ENCODE data around the gene SCGB1A1. TPM values are rescaled to one million over a fixed set of nuclear protein-coding genes. Genes with fewer than 3 reads are reported as not detected.

Gene SCGB1A1
- total RNA-seq, 2 experiments from 2014 or later: not detected

DNA sequence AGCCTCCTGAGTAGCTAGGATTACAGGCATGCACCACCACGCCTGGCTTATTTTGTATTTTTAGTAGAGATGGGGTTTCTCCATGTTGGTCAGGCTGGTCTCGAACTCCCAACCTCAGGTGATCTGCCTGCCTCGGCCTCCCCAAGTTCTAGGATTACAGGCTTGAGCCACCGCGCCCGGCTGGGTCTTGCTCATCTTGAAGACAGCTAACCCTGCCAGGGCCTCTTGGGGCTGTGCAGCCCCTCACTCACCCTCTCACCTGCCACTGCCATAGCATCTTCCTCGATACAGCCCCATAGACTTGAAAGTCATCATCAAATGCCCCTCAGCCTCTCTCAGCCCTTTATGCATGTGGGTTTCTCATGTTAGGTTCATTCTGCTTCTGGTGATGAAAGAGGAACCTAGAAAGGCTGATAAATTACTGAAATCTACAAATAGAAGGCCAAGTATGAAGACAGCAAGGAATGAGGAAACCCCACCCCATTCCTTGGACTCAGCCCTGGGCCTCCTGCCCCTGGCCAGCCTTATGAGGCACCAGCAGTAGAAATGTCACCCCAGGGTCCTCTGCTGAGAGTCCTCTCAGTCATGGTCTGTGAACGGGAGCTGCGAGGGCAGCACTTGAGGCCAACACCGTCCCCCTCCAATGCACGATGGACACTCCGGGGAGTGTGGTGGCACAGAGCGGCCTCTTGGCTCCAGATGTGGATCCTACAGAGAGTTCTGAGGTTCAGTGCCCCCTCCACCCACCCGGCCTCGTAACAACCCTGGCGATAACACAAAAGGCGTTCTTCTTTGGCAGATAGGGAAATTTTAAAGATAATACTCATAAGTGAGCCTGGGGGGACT is 24.8 kb downstream of the SCGB1A1 start:
- ChIA-PET POLR2A (no interaction called here), CTCF (ENCODE audit: unreplicated experiment) (no interaction called here)
- H3K36me3 ChIP-seq (ENCODE audit: insufficient read depth, low read length): no peaks in the 10 kb centered on the region
- H3K4me1 ChIP-seq (ENCODE audit: insufficient read depth, low read length, poor library complexity, severe bottlenecking): no peaks in the 10 kb centered on the region
- no peaks in the 10 kb centered on the region for H3K79me2 ChIP-seq (ENCODE audit: insufficient read depth, low read depth, low read length)
- no peak overlapping the region for H3K4me3 ChIP-seq (ENCODE audit: low read depth, low read length, poor library complexity, severe bottlenecking)
- TF ChIP-seq, protein P1, sequence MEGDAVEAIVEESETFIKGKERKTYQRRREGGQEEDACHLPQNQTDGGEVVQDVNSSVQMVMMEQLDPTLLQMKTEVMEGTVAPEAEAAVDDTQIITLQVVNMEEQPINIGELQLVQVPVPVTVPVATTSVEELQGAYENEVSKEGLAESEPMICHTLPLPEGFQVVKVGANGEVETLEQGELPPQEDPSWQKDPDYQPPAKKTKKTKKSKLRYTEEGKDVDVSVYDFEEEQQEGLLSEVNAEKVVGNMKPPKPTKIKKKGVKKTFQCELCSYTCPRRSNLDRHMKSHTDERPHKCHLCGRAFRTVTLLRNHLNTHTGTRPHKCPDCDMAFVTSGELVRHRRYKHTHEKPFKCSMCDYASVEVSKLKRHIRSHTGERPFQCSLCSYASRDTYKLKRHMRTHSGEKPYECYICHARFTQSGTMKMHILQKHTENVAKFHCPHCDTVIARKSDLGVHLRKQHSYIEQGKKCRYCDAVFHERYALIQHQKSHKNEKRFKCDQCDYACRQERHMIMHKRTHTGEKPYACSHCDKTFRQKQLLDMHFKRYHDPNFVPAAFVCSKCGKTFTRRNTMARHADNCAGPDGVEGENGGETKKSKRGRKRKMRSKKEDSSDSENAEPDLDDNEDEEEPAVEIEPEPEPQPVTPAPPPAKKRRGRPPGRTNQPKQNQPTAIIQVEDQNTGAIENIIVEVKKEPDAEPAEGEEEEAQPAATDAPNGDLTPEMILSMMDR (conservative IDR thresholded peaks at IDR 0.05; ENCODE audit: low read length): no peak
- TF ChIP-seq EZH2phosphoT487 (IDR thresholded peaks at IDR 0.05; ENCODE audit: borderline replicate concordance, low read depth, low read length): no peak
- no peaks in the 10 kb centered on the region for H3K9me3 ChIP-seq (ENCODE audit: low read length)
- H3K4me2 ChIP-seq (ENCODE audit: low read length): no peak overlapping the region
- no peaks in the 10 kb centered on the region for H3K9me2 ChIP-seq (ENCODE audit: insufficient read depth, low read length)
- no peak for DNase-seq (ENCODE audit: low spot score)
- H2AFZ ChIP-seq (ENCODE audit: low read length): no peak overlapping the region
- no peaks in the 10 kb centered on the region for H4K20me1 ChIP-seq (ENCODE audit: insufficient read depth, low read length)
- intact Hi-C loops (cut with micrococcal nuclease; ENCODE audit: unreplicated experiment): no loop called here
- no TSS peak for BruUV-seq (replicated peaks)
- no peak overlapping the region for H3K27ac ChIP-seq (ENCODE audit: low read depth, low read length, poor library complexity, severe bottlenecking)

DNA sequence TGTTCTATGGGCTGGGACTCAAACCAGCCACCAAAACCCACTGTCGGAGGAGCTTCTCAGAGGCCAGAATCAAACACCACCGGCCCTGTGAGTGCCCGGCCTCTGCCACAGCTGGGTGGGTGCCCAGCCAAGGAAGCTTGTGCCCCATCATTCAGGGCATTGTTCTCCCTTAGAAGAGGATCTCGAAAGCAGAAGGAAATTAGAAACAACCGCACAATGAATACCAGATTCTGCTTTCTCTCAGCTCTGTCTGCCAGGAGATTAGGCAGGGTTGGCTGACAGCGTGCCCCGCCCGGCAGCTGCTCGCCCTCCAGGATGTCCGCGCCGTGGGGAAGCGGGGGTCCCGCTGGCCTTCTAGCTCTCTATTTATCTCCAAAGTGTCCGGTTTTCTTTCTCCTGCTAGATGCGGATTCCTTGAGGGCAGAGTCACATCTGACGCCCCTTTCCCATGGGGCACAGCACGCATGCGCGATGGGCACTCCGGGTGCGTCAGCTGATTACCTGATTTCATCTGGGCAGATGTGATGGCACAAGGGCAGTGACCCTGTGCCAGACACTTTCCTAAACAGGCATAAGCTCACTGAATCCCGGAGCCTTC is 25.5 kb downstream of the SCGB1A1 start:
- Histone ChIP-seq H3K9me3 (ENCODE audit: low read length) (no peaks in the 10 kb centered on the region), H2AFZ (ENCODE audit: low read length) (no peak overlapping the region), H3K4me2 (ENCODE audit: low read length) (no peak overlapping the region), H3K36me3 (ENCODE audit: insufficient read depth, low read length) (no peaks in the 10 kb centered on the region), H3K9me2 (ENCODE audit: insufficient read depth, low read length) (no peaks in the 10 kb centered on the region), H3K79me2 (ENCODE audit: insufficient read depth, low read depth, low read length) (no peaks in the 10 kb centered on the region), H3K4me3 (ENCODE audit: low read depth, low read length, poor library complexity, severe bottlenecking) (no peak overlapping the region), H3K4me1 (ENCODE audit: insufficient read depth, low read length, poor library complexity, severe bottlenecking) (no peaks in the 10 kb centered on the region), H3K27ac (ENCODE audit: low read depth, low read length, poor library complexity, severe bottlenecking) (no peak overlapping the region), H4K20me1 (ENCODE audit: insufficient read depth, low read length) (no peaks in the 10 kb centered on the region)
- TF ChIP-seq, protein P1 (conservative IDR thresholded peaks at IDR 0.05; ENCODE audit: low read length): no peak
- TF ChIP-seq EZH2phosphoT487 (IDR thresholded peaks at IDR 0.05; ENCODE audit: borderline replicate concordance, low read depth, low read length): no peak
- intact Hi-C loops (cut with micrococcal nuclease; ENCODE audit: unreplicated experiment): no loop called here
- no TSS peak for BruUV-seq (replicated peaks)
- ChIA-PET CTCF (ENCODE audit: unreplicated experiment) (no interaction called here), POLR2A (interaction anchor here (0.6 to 1.2 kb wide), 3 partner anchors 44 to 805 kb away, joined by 3 read pairs; no protein-coding TSS in a partner anchor)
- no peak for DNase-seq (ENCODE audit: low spot score)

DNA sequence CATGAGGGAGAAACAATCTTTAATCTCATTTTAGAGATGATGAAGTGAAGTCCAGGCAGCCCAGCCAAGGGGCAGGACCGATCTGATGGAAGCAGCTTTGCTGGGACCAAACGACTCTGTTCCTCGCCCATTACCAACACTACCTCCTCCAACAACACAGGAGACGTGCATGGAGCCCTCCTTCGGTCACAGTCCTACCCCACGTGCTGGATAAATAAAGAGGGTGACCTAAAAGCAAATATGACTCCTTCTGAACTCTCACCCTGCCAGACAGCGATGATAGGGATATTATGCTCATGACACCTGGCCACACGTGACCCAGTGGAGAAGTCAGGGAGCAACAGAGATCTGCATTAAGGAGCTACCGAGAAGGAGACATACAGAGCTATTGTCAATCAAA is 26.0 kb downstream of the SCGB1A1 start:
- TF ChIP-seq EZH2phosphoT487 (IDR thresholded peaks at IDR 0.05; ENCODE audit: borderline replicate concordance, low read depth, low read length): no peak
- TF ChIP-seq, protein P1 (conservative IDR thresholded peaks at IDR 0.05; ENCODE audit: low read length): no peak
- H3K79me2 ChIP-seq (ENCODE audit: insufficient read depth, low read depth, low read length): no peaks in the 10 kb centered on the region
- H3K4me1 ChIP-seq (ENCODE audit: insufficient read depth, low read length, poor library complexity, severe bottlenecking): no peaks in the 10 kb centered on the region
- no peak overlapping the region for H3K27ac ChIP-seq (ENCODE audit: low read depth, low read length, poor library complexity, severe bottlenecking)
- no peaks in the 10 kb centered on the region for H4K20me1 ChIP-seq (ENCODE audit: insufficient read depth, low read length)
- no peak overlapping the region for H3K4me3 ChIP-seq (ENCODE audit: low read depth, low read length, poor library complexity, severe bottlenecking)
- no peaks in the 10 kb centered on the region for H3K9me3 ChIP-seq (ENCODE audit: low read length)
- ChIA-PET POLR2A (interaction anchor here (0.6 to 1.2 kb wide), 5 partner anchors 18 to 806 kb away, joined by 3 read pairs; no protein-coding TSS in a partner anchor), CTCF (ENCODE audit: unreplicated experiment) (no interaction called here)
- BruUV-seq (replicated peaks): no TSS peak
- H2AFZ ChIP-seq (ENCODE audit: low read length): no peak overlapping the region
- no peaks in the 10 kb centered on the region for H3K9me2 ChIP-seq (ENCODE audit: insufficient read depth, low read length)
- no peak overlapping the region for H3K4me2 ChIP-seq (ENCODE audit: low read length)
- H3K36me3 ChIP-seq (ENCODE audit: insufficient read depth, low read length): no peaks in the 10 kb centered on the region
- DNase-seq (ENCODE audit: low spot score): no peak
- intact Hi-C loops (cut with micrococcal nuclease; ENCODE audit: unreplicated experiment): no loop called here
